H9 (cell line): ENCODE results near the gene SSNA1. TPM values are rescaled to one million over a fixed set of nuclear protein-coding genes. Genes with fewer than 3 reads are reported as not detected.

ENCODE experiments used
- DNase-seq: peaks from one replicate; pipeline ENCODE4 v3.0.0-alpha.2; 2017
- H2AFZ ChIP-seq: one replicate; pipeline ENCODE4 v1.6.1; 2013; ENCODE audit warnings: mild to moderate bottlenecking, low read length, control low read depth, moderate library complexity
- H2AK5ac ChIP-seq: 2 replicates; pipeline ENCODE4 v1.6.1; 2013; ENCODE audit warnings: low read length, control low read depth, mixed read lengths; ENCODE audit not compliant: insufficient read length
- H2BK120ac ChIP-seq: one replicate; pipeline ENCODE4 v1.6.1; 2013; ENCODE audit warnings: low read depth, mild to moderate bottlenecking, low read length, control low read depth, inconsistent platforms; ENCODE audit not compliant: poor library complexity, severe bottlenecking
- H2BK12ac ChIP-seq: 2 replicates; pipeline ENCODE4 v1.6.1; 2013; ENCODE audit warnings: low read length, control low read depth, mixed read lengths, low read depth; ENCODE audit not compliant: insufficient read length
- H2BK15ac ChIP-seq: 2 replicates; pipeline ENCODE4 v1.6.1; 2013; ENCODE audit warnings: low read depth, low read length, control low read depth
- H2BK20ac ChIP-seq: one replicate; pipeline ENCODE4 v1.6.1; 2013; ENCODE audit warnings: low read depth, mild to moderate bottlenecking, low read length, control low read depth, inconsistent platforms; ENCODE audit not compliant: poor library complexity, severe bottlenecking
- H2BK5ac ChIP-seq: 2 replicates; pipeline ENCODE4 v1.6.1; 2013; ENCODE audit warnings: low read length, control low read depth, mixed read lengths; ENCODE audit not compliant: insufficient read length
- H3K14ac ChIP-seq: 2 replicates; pipeline ENCODE4 v1.6.1; 2013; ENCODE audit warnings: low read length, control low read depth; ENCODE audit not compliant: insufficient read depth
- H3K18ac ChIP-seq: 2 replicates; pipeline ENCODE4 v1.6.1; 2013; ENCODE audit warnings: low read depth, mild to moderate bottlenecking, mixed read lengths, low read length, control low read depth; ENCODE audit not compliant: insufficient read length
- H3K23ac ChIP-seq: 2 replicates; pipeline ENCODE4 v1.6.1; 2013; ENCODE audit warnings: low read length, control low read depth, mixed read lengths, low read depth; ENCODE audit not compliant: insufficient read length
- H3K23me2 ChIP-seq: 2 replicates; pipeline ENCODE4 v1.6.1; 2013; ENCODE audit warnings: low read depth, mild to moderate bottlenecking, mixed read lengths, low read length, control low read depth; ENCODE audit not compliant: insufficient read length, poor library complexity, severe bottlenecking
- H3K27ac ChIP-seq: 2 replicates; pipeline ENCODE4 v1.5.1; 2013; ENCODE audit warnings: low read length, control low read depth, mixed read lengths, low read depth; ENCODE audit not compliant: insufficient read length
- H3K27me3 ChIP-seq: 2 replicates; pipeline ENCODE4 v1.6.1; 2013; ENCODE audit warnings: low read length, control low read depth, inconsistent platforms; ENCODE audit not compliant: insufficient read depth
- H3K4ac ChIP-seq: 2 replicates; pipeline ENCODE4 v1.6.1; 2013; ENCODE audit warnings: low read depth, mild to moderate bottlenecking, control low read depth, inconsistent platforms, low read length, moderate library complexity
- H3K4me1 ChIP-seq: 2 replicates; pipeline ENCODE4 v1.6.1; 2013; ENCODE audit warnings: low read length, control low read depth, inconsistent platforms; ENCODE audit not compliant: insufficient read depth
- H3K4me2 ChIP-seq: 2 replicates; pipeline ENCODE4 v1.6.1; 2013; ENCODE audit warnings: low read length, control low read depth, mixed read lengths; ENCODE audit not compliant: insufficient read length, insufficient read depth
- H3K56ac ChIP-seq: 2 replicates; pipeline ENCODE4 v1.6.1; 2013; ENCODE audit warnings: low read depth, mild to moderate bottlenecking, mixed read lengths, low read length, control low read depth; ENCODE audit not compliant: insufficient read length
- H3K79me1 ChIP-seq: 2 replicates; pipeline ENCODE4 v1.6.1; 2013; ENCODE audit warnings: low read depth, mild to moderate bottlenecking, moderate library complexity, low read length, control low read depth, inconsistent platforms; ENCODE audit not compliant: insufficient read depth, poor library complexity, severe bottlenecking
- H3K79me2 ChIP-seq: 2 replicates; pipeline ENCODE4 v1.6.1; 2013; ENCODE audit warnings: low read length, control low read depth, inconsistent platforms; ENCODE audit not compliant: insufficient read depth
- H3K9ac ChIP-seq: 2 replicates; pipeline ENCODE4 v1.6.1; 2013; ENCODE audit warnings: low read length, control low read depth, mixed read lengths; ENCODE audit not compliant: insufficient read length; ENCODE audit errors: extremely low read depth
- H3K9me3 ChIP-seq: one replicate; pipeline ENCODE4 v1.6.1; 2013; ENCODE audit warnings: low read depth, low read length, inconsistent platforms; ENCODE audit not compliant: control insufficient read depth
- H3T11ph ChIP-seq: one replicate; pipeline ENCODE4 v1.6.1; 2013; ENCODE audit warnings: mild to moderate bottlenecking, low read length, control low read depth, inconsistent platforms
- H4K20me1 ChIP-seq: one replicate; pipeline ENCODE4 v1.6.1; 2013; ENCODE audit not compliant: control insufficient read depth, insufficient read length, insufficient read depth
- H4K5ac ChIP-seq: 2 replicates; pipeline ENCODE4 v1.6.1; 2013; ENCODE audit warnings: low read depth, mild to moderate bottlenecking, mixed read lengths, low read length, control low read depth; ENCODE audit not compliant: insufficient read length
- H4K8ac ChIP-seq: replicated peaks from 2 replicates; pipeline ENCODE4 v1.6.1; 2013; ENCODE audit warnings: low read length, control low read depth, mixed read lengths, low read depth; ENCODE audit not compliant: insufficient read length
- H4K91ac ChIP-seq: 2 replicates; pipeline ENCODE4 v1.6.1; 2013; ENCODE audit warnings: low read depth, mild to moderate bottlenecking, moderate library complexity, mixed read lengths, low read length, control low read depth; ENCODE audit not compliant: insufficient read length
- H3K27ac Mint-ChIP-seq, 3 experiments: 2 replicates in 2 of 3; 3 replicates in 1 of 3; pipeline ENCODE4 v1.8.0; 2020 to 2021; ENCODE audit warnings: mixed read lengths in 3 of 3, mild to moderate bottlenecking in 1 of 3, moderate library complexity in 1 of 3
- H3K27me3 Mint-ChIP-seq: 2 replicates; pipeline ENCODE4 v1.8.0; 2021; ENCODE audit warnings: low read depth, mild to moderate bottlenecking, moderate library complexity, mixed read lengths
- H3K36me3 Mint-ChIP-seq, 3 experiments: 2 replicates in 2 of 3; 3 replicates in 1 of 3; pipeline ENCODE4 v1.8.0; 2020 to 2021; ENCODE audit warnings: low read depth in 3 of 3, mixed read lengths in 3 of 3; ENCODE audit not compliant: insufficient read depth in 1 of 3
- H3K4me1 Mint-ChIP-seq, 2 experiments: 2 replicates each; pipeline ENCODE4 v1.8.0; 2020; ENCODE audit warnings: mixed read lengths in 2 of 2
- H3K4me3 Mint-ChIP-seq, 2 experiments: 2 replicates in 1 of 2; 3 replicates in 1 of 2; pipeline ENCODE4 v1.8.0; 2020 to 2021; ENCODE audit warnings: mild to moderate bottlenecking in 2 of 2, mixed read lengths in 2 of 2, moderate library complexity in 1 of 2
- H3K9me3 Mint-ChIP-seq, 2 experiments: 2 replicates in 1 of 2; 3 replicates in 1 of 2; pipeline ENCODE4 v1.8.0; 2020; ENCODE audit warnings: mild to moderate bottlenecking in 2 of 2, mixed read lengths in 2 of 2, moderate library complexity in 1 of 2
- CTCF ChIP-seq: fragments of 200-600 bp; sonication (generic); conservative IDR thresholded peaks from 3 replicates; pipeline ENCODE4 v1.8.0; 2021; ENCODE audit warnings: antibody characterized with exemption, mild to moderate bottlenecking
- WGBS: extraction: QIAGEN DNeasy Blood & Tissue Kit; methylation state at CpG from one replicate; pipeline ENCODE4 v1.1.7; 2013; ENCODE audit warnings: missing lambda C conversion rate, low lambda C conversion rate, mixed read lengths; ENCODE audit not compliant: insufficient read length; ENCODE audit errors: extremely low coverage; 5-methylcytosine and 5-hydroxymethylcytosine counted together
- total RNA-seq: library from RNA; stranded (reverse); gene quantifications from 2 replicates; pipeline ENCODE4 v1.2.1, GENCODE V29; 2021

The SSNA1 gene
- total RNA-seq, 1 experiment from 2014 or later, result 69.2 TPM

- no peak overlapping the region for H3K27ac Mint-ChIP-seq
- WGBS, result no CpG with 5 or more reads among the region's 13 CpGs
Observed at GRCh38 chr9:137237759-137238726, 49.6 kb downstream of the SSNA1 start.

More at GRCh38 chr9:137237759-137238726, 49.6 kb downstream of the SSNA1 start:
- no peak overlapping the region for H3K27ac ChIP-seq
- Mint-ChIP-seq H3K4me1 (peaks cover 20 to 30% of the 10 kb centered on the region in 2 experiments), H3K9me3 (no peaks in the 10 kb centered on the region; a peak in 2 of 5 replicates), H3K36me3 (peaks cover 16 to 17% (median 16%) of the 10 kb centered on the region in 3 experiments), H3K4me3 (peak overlapping the region in 1 of 2 experiments; percentile 26; a peak in 2 of 5 replicates), H3K27me3 (peaks cover 7% of the 10 kb centered on the region)
- H2AK5ac ChIP-seq, result no peak overlapping the region
- H3K4ac ChIP-seq, result no peak overlapping the region
- H3K9me3 ChIP-seq, result no peaks in the 10 kb centered on the region
- H4K91ac ChIP-seq, result no peak overlapping the region
- no peaks in the 10 kb centered on the region for H3K27me3 ChIP-seq
- no peak overlapping the region for H2AFZ ChIP-seq
- DNase-seq, result no peak
- H3K9ac ChIP-seq, result no peak overlapping the region
- no peak overlapping the region for H3T11ph ChIP-seq
- H4K8ac ChIP-seq, result no peak overlapping the region
- no peak overlapping the region for H3K4me2 ChIP-seq
- no peak overlapping the region for H2BK20ac ChIP-seq
- peaks cover 12% of the 10 kb centered on the region for H3K23me2 ChIP-seq
- H2BK120ac ChIP-seq, result no peak overlapping the region
- H3K79me2 ChIP-seq, result no peaks in the 10 kb centered on the region
- H3K14ac ChIP-seq, result no peak overlapping the region
- H3K23ac ChIP-seq, result no peak overlapping the region
- H3K79me1 ChIP-seq, result no peaks in the 10 kb centered on the region
- no peak for TF ChIP-seq CTCF
- H2BK15ac ChIP-seq, result no peak overlapping the region
- H4K5ac ChIP-seq, result no peak overlapping the region
- no peak overlapping the region for H2BK12ac ChIP-seq
- H4K20me1 ChIP-seq, result no peaks in the 10 kb centered on the region
- H3K56ac ChIP-seq, result no peak overlapping the region
- no peak overlapping the region for H3K18ac ChIP-seq
- H3K4me1 ChIP-seq, result peaks cover 3% of the 10 kb centered on the region; the same call in 1 of the 2 replicates
- no peak overlapping the region for H2BK5ac ChIP-seq
